Fibroblast of skin of scalp (primary cell): Measurements from ENCODE around the gene FOSL2.
"Not testable (repeated sequence)": the region's sequence is repeated elsewhere in the genome, so short reads cannot be mapped to it uniquely, and the experiment has no call there.

Experiments
- DNase-seq: peaks from one replicate; pipeline ENCODE4 v3.0.0-alpha.2; 2013

Gene FOSL2

GRCh38 chr2:28357948-28358667 lies 34.5 kb upstream of the FOSL2 start:
- no peak for DNase-seq

GRCh38 chr2:28358668-28359201 lies 33.9 kb upstream of the FOSL2 start:
- DNase-seq = no peak

- no peak for DNase-seq
These were observed 33.2 kb upstream of the FOSL2 start for GRCh38 chr2:28359222-28360057.

- DNase-seq = no peak
These were observed 32.5 kb upstream of the FOSL2 start for GRCh38 chr2:28360058-28360717.

- peak; percentile 76 for DNase-seq
These were observed 31.9 kb upstream of the FOSL2 start for GRCh38 chr2:28360718-28361293.

- DNase-seq = no peak
These were observed 30.5 kb upstream of the FOSL2 start for GRCh38 chr2:28361991-28362710.

GRCh38 chr2:28362991-28363521 lies 29.6 kb upstream of the FOSL2 start:
- no peak for DNase-seq

GRCh38 chr2:28363686-28364280 lies 28.9 kb upstream of the FOSL2 start:
- DNase-seq = no peak

- no peak for DNase-seq
These were observed 28.0 kb upstream of the FOSL2 start for GRCh38 chr2:28364610-28365009.

- DNase-seq = no peak
These were observed 27.5 kb upstream of the FOSL2 start for GRCh38 chr2:28365158-28365557.

GRCh38 chr2:28366149-28366495 lies 26.5 kb upstream of the FOSL2 start:
- DNase-seq = no peak

GRCh38 chr2:28366496-28367282 lies 26.0 kb upstream of the FOSL2 start:
- DNase-seq = no peak

GRCh38 chr2:28367667-28368356 lies 24.8 kb upstream of the FOSL2 start:
- DNase-seq = no peak

- no peak for DNase-seq
These were observed 24.3 kb upstream of the FOSL2 start for GRCh38 chr2:28368357-28368798.

- no peak for DNase-seq
These were observed 23.3 kb upstream of the FOSL2 start for GRCh38 chr2:28369358-28369757.

GRCh38 chr2:28370354-28370753 lies 22.3 kb upstream of the FOSL2 start:
- DNase-seq = no peak

- DNase-seq = not testable (repeated sequence)
These were observed 20.9 kb upstream of the FOSL2 start for GRCh38 chr2:28371728-28372127.

GRCh38 chr2:28373854-28374253 lies 18.8 kb upstream of the FOSL2 start:
- no peak for DNase-seq

GRCh38 chr2:28374331-28374730 lies 18.3 kb upstream of the FOSL2 start:
- no peak for DNase-seq

- no peak for DNase-seq
These were observed 17.4 kb upstream of the FOSL2 start for GRCh38 chr2:28375236-28375635.
